MM.1S (cell line): ENCODE results near the gene HEXIM1.

Experiments used
- DNase-seq: peaks from one replicate; pipeline ENCODE4 v3.0.0-alpha.2; 2015
- H2AFZ ChIP-seq: fragments of 300-600 bp; sonication (generic); 2 replicates; pipeline ENCODE4 v1.6.0; 2016; ENCODE audit warnings: antibody characterized with exemption, low read length
- H3F3A ChIP-seq: fragments of 300-600 bp; sonication (generic); 2 replicates; pipeline ENCODE4 v1.6.1; 2016; ENCODE audit warnings: mild to moderate bottlenecking, antibody characterized with exemption, low read length, moderate library complexity, mixed read lengths; ENCODE audit not compliant: insufficient read depth
- H3K27ac ChIP-seq: fragments of 300-600 bp; sonication (generic); 2 replicates; pipeline ENCODE4 v1.5.1; 2016; ENCODE audit warnings: mild to moderate bottlenecking, low read length
- H3K27me3 ChIP-seq: fragments of 300-600 bp; sonication (generic); replicated peaks from 2 replicates; pipeline ENCODE4 v1.6.0; 2016; ENCODE audit warnings: low read length; ENCODE audit not compliant: insufficient read depth
- H3K36me3 ChIP-seq: fragments of 300-600 bp; sonication (generic); replicated peaks from 2 replicates; pipeline ENCODE4 v1.6.1; 2016; ENCODE audit warnings: mild to moderate bottlenecking, low read length, mixed read lengths; ENCODE audit not compliant: insufficient read depth
- H3K4me1 ChIP-seq: fragments of 300-600 bp; sonication (generic); 2 replicates; pipeline ENCODE4 v1.6.1; 2016; ENCODE audit warnings: low read length, mixed read lengths
- H3K4me2 ChIP-seq: fragments of 300-600 bp; sonication (generic); 2 replicates; pipeline ENCODE4 v1.6.0; 2016; ENCODE audit warnings: low read depth, low read length
- H3K4me3 ChIP-seq: fragments of 300-600 bp; sonication (generic); 2 replicates; pipeline ENCODE4 v1.5.1; 2016; ENCODE audit warnings: low read length, mixed read lengths
- H3K79me2 ChIP-seq: fragments of 300-600 bp; sonication (generic); 2 replicates; pipeline ENCODE4 v1.6.1; 2016; ENCODE audit warnings: mixed run types, low read length, mixed read lengths
- H3K9ac ChIP-seq: fragments of 300-600 bp; sonication (generic); 2 replicates; pipeline ENCODE4 v1.6.1; 2016; ENCODE audit warnings: low read length, mixed read lengths
- H3K9me2 ChIP-seq: fragments of 300-600 bp; sonication (generic); replicated peaks from 2 replicates; pipeline ENCODE4 v1.6.1; 2016; ENCODE audit warnings: mild to moderate bottlenecking, low read length, mixed read lengths; ENCODE audit not compliant: insufficient read depth
- H3K9me3 ChIP-seq: fragments of 300-600 bp; sonication (generic); replicated peaks from 2 replicates; pipeline ENCODE4 v1.6.1; 2016; ENCODE audit warnings: mild to moderate bottlenecking, low read length, mixed read lengths; ENCODE audit not compliant: insufficient read depth
- H4K20me1 ChIP-seq: fragments of 300-600 bp; sonication (generic); 2 replicates; pipeline ENCODE4 v1.6.1; 2016; ENCODE audit warnings: mild to moderate bottlenecking, low read length, moderate library complexity, mixed read lengths; ENCODE audit not compliant: insufficient read depth
- EZH2 ChIP-seq: fragments of 300-600 bp; sonication (generic); optimal IDR thresholded peaks from 2 replicates; pipeline ENCODE3; 2017; ENCODE audit warnings: low read depth, mild to moderate bottlenecking, antibody characterized with exemption, low read length, mixed read lengths
- EZH2phosphoT487 ChIP-seq: fragments of 300-600 bp; sonication (generic); IDR thresholded peaks from 2 replicates; pipeline ENCODE4 v1.6.1; 2018; ENCODE audit warnings: antibody characterized with exemption, low read length
- TF ChIP-seq, protein P1 (sequence below): fragments of 300-600 bp; sonication (generic); IDR thresholded peaks from 2 replicates; pipeline ENCODE4 v1.5.1; 2016; ENCODE audit warnings: antibody characterized with exemption, low read length, mixed read lengths

Gene HEXIM1

DNA sequence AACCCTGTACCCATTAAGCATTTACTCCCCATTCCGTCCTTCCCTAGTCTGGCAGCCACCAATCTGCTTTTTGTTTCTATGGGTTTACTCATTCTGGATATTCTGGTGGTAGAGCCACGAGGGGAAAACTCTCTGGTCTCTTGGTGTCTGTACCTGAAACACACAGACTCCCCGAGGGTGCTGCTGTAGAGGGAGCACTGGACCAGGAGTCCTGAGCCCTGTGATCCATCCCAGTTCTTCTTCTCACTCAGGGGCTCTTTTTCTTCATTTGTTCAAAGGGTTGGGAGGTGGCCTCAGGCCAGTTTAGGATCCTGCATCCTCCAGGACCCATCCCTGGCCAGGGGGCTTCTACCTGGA is 27.5 kb downstream of the HEXIM1 start:
- no peak overlapping the region for H3K27ac ChIP-seq
- TF ChIP-seq EZH2phosphoT487 (no peak), EZH2 (no peak)
- TF ChIP-seq, protein P1, sequence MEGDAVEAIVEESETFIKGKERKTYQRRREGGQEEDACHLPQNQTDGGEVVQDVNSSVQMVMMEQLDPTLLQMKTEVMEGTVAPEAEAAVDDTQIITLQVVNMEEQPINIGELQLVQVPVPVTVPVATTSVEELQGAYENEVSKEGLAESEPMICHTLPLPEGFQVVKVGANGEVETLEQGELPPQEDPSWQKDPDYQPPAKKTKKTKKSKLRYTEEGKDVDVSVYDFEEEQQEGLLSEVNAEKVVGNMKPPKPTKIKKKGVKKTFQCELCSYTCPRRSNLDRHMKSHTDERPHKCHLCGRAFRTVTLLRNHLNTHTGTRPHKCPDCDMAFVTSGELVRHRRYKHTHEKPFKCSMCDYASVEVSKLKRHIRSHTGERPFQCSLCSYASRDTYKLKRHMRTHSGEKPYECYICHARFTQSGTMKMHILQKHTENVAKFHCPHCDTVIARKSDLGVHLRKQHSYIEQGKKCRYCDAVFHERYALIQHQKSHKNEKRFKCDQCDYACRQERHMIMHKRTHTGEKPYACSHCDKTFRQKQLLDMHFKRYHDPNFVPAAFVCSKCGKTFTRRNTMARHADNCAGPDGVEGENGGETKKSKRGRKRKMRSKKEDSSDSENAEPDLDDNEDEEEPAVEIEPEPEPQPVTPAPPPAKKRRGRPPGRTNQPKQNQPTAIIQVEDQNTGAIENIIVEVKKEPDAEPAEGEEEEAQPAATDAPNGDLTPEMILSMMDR = no peak
- no peaks in the 10 kb centered on the region for H3K36me3 ChIP-seq
- H3K79me2 ChIP-seq = no peaks in the 10 kb centered on the region
- H3K27me3 ChIP-seq = no peaks in the 10 kb centered on the region
- H2AFZ ChIP-seq = 0 out of 2 replicates have a peak overlapping the region, but pooled peaks have one; percentile 0
- no peaks in the 10 kb centered on the region for H3K9me3 ChIP-seq
- no peaks in the 10 kb centered on the region for H3K9me2 ChIP-seq
- no peak overlapping the region for H3K9ac ChIP-seq
- H3F3A ChIP-seq = no peaks in the 10 kb centered on the region
- no peaks in the 10 kb centered on the region for H4K20me1 ChIP-seq
- DNase-seq = no peak
- no peak overlapping the region for H3K4me3 ChIP-seq
- H3K4me1 ChIP-seq = no peaks in the 10 kb centered on the region
- H3K4me2 ChIP-seq = no peak overlapping the region

- Histone ChIP-seq H3K9ac (no peak overlapping the region), H3K4me2 (no peak overlapping the region), H3K36me3 (no peaks in the 10 kb centered on the region), H3F3A (no peaks in the 10 kb centered on the region), H3K27me3 (no peaks in the 10 kb centered on the region), H3K4me3 (no peak overlapping the region), H3K9me2 (no peaks in the 10 kb centered on the region), H3K79me2 (no peaks in the 10 kb centered on the region), H3K27ac (no peak overlapping the region), H2AFZ (no peak overlapping the region), H4K20me1 (no peaks in the 10 kb centered on the region), H3K9me3 (no peaks in the 10 kb centered on the region), H3K4me1 (no peaks in the 10 kb centered on the region)
- TF ChIP-seq, protein P1 = no peak
- TF ChIP-seq EZH2 = no peak
- no peak for TF ChIP-seq EZH2phosphoT487
- DNase-seq = no peak
Observed at GRCh38 chr17:45177563-45177962, 29.3 kb downstream of the HEXIM1 start.

GRCh38 chr17:45184144-45184543 is 35.9 kb downstream of the HEXIM1 start:
- no peak overlapping the region for H3K9ac ChIP-seq
- no peaks in the 10 kb centered on the region for H4K20me1 ChIP-seq
- H3K4me2 ChIP-seq = no peak overlapping the region
- no peaks in the 10 kb centered on the region for H3F3A ChIP-seq
- TF ChIP-seq EZH2phosphoT487 (no peak), EZH2 (no peak)
- TF ChIP-seq, protein P1 = no peak
- no peaks in the 10 kb centered on the region for H3K79me2 ChIP-seq
- no peaks in the 10 kb centered on the region for H3K36me3 ChIP-seq
- H3K27ac ChIP-seq = no peak overlapping the region
- no peaks in the 10 kb centered on the region for H3K9me2 ChIP-seq
- H2AFZ ChIP-seq = no peak overlapping the region
- DNase-seq = no peak
- no peaks in the 10 kb centered on the region for H3K4me1 ChIP-seq
- H3K27me3 ChIP-seq = no peaks in the 10 kb centered on the region
- no peak overlapping the region for H3K4me3 ChIP-seq
- H3K9me3 ChIP-seq = no peaks in the 10 kb centered on the region
